ENCODE results near the gene UBE4A.

Gene UBE4A

GRCh38 chr11:118341815-118342489 lies 17.4 kb upstream of the UBE4A start:
- DNase-seq (ENCODE audit: extremely low spot score, insufficient read length, low read depth): no peak
- no peak for FAIRE-seq

GRCh38 chr11:118342503-118343161 lies 16.8 kb upstream of the UBE4A start, which contains the start of gene CD3D:
Gene CD3D, minus strand, starts transcription at chr11:118342705. Its CDS starts 98 bp downstream, at chr11:118342607.
- FAIRE-seq (no peak), DNase-seq (ENCODE audit: extremely low spot score, insufficient read length, low read depth) (no peak)

- DNase-seq (ENCODE audit: extremely low spot score, insufficient read length, low read depth): no peak
- peak; percentile 24 for FAIRE-seq
Observed at GRCh38 chr11:118343248-118343647, 16.2 kb upstream of the UBE4A start.

GRCh38 chr11:118343981-118344515 lies 15.4 kb upstream of the UBE4A start, which contains the start of gene CD3G:
Gene CD3G, plus strand, starts transcription at chr11:118344344. Its CDS starts 80 bp downstream, at chr11:118344424.
- DNase-seq (ENCODE audit: extremely low spot score, insufficient read length, low read depth): no peak
- FAIRE-seq: no peak

GRCh38 chr11:118349475-118349874 lies 9.9 kb upstream of the UBE4A start:
- FAIRE-seq (no peak), DNase-seq (ENCODE audit: extremely low spot score, insufficient read length, low read depth) (no peak)

GRCh38 chr11:118353084-118353710 lies 6.2 kb upstream of the UBE4A start:
- no peak for DNase-seq (ENCODE audit: extremely low spot score, insufficient read length, low read depth)
- FAIRE-seq: peak; percentile 64

- FAIRE-seq (no peak), DNase-seq (ENCODE audit: extremely low spot score, insufficient read length, low read depth) (no peak)
Observed at GRCh38 chr11:118358071-118358470, 1.3 kb upstream of the UBE4A start.

- DNase-seq (ENCODE audit: extremely low spot score, insufficient read length, low read depth) (no peak), FAIRE-seq (no peak)
Observed at GRCh38 chr11:118364956-118365615, 5.7 kb downstream of the UBE4A start.

GRCh38 chr11:118366287-118366686 lies 6.9 kb downstream of the UBE4A start:
- DNase-seq (ENCODE audit: extremely low spot score, insufficient read length, low read depth) (no peak), FAIRE-seq (no peak)

GRCh38 chr11:118370774-118371173 lies 11.4 kb downstream of the UBE4A start:
- FAIRE-seq (no peak), DNase-seq (ENCODE audit: extremely low spot score, insufficient read length, low read depth) (no peak)

- DNase-seq (ENCODE audit: extremely low spot score, insufficient read length, low read depth) (no peak), FAIRE-seq (no peak)
Observed at GRCh38 chr11:118373263-118373662, 13.9 kb downstream of the UBE4A start.

- no peak for DNase-seq (ENCODE audit: extremely low spot score, insufficient read length, low read depth)
Observed at GRCh38 chr11:118373871-118374270, 14.5 kb downstream of the UBE4A start.

GRCh38 chr11:118374729-118375128 lies 15.3 kb downstream of the UBE4A start:
- DNase-seq (ENCODE audit: extremely low spot score, insufficient read length, low read depth) (no peak), FAIRE-seq (no peak)

More at GRCh38 chr11:118373871-118374270, 14.5 kb downstream of the UBE4A start:
- no peak for FAIRE-seq

- FAIRE-seq (no peak), DNase-seq (ENCODE audit: extremely low spot score, insufficient read length, low read depth) (no peak)
Observed at GRCh38 chr11:118375978-118376377, 16.6 kb downstream of the UBE4A start.

- DNase-seq (ENCODE audit: extremely low spot score, insufficient read length, low read depth): no peak
- FAIRE-seq: no peak
Observed at GRCh38 chr11:118379497-118379896, 20.1 kb downstream of the UBE4A start.

GRCh38 chr11:118380571-118380970 lies 21.2 kb downstream of the UBE4A start:
- DNase-seq (ENCODE audit: extremely low spot score, insufficient read length, low read depth) (no peak), FAIRE-seq (no peak)

- FAIRE-seq (no peak), DNase-seq (ENCODE audit: extremely low spot score, insufficient read length, low read depth) (no peak)
Observed at GRCh38 chr11:118382954-118383353, 23.6 kb downstream of the UBE4A start.

GRCh38 chr11:118383657-118384056 lies 24.3 kb downstream of the UBE4A start:
- FAIRE-seq: no peak
- DNase-seq (ENCODE audit: extremely low spot score, insufficient read length, low read depth): no peak

GRCh38 chr11:118396097-118396501 lies 36.7 kb downstream of the UBE4A start:
- DNase-seq (ENCODE audit: extremely low spot score, insufficient read length, low read depth) (no peak), FAIRE-seq (no peak)

GRCh38 chr11:118397448-118397847 lies 38.0 kb downstream of the UBE4A start:
- no peak for DNase-seq (ENCODE audit: extremely low spot score, insufficient read length, low read depth)
- no peak for FAIRE-seq

All from GM18507 (cell line).